VCaP (cell line): ENCODE results near the gene ABLIM1.

ENCODE experiments used
- H3K27ac ChIP-seq: fragments of 450-650 bp; 2 replicates; pipeline ENCODE4 v1.5.1; 2017
- CTCF ChIP-seq: fragments of 450-650 bp; conservative IDR thresholded peaks from 2 replicates; pipeline ENCODE4 v1.5.1; 2017; ENCODE audit warnings: mild to moderate bottlenecking, moderate library complexity

ABLIM1 gene

GRCh38 chr10:114442091-114442630, 215.9 kb downstream of the ABLIM1 start:
- no peak for TF ChIP-seq CTCF
- H3K27ac ChIP-seq = no peak overlapping the region

GRCh38 chr10:114441107-114441506, 217.0 kb downstream of the ABLIM1 start:
- no peak overlapping the region for H3K27ac ChIP-seq
- TF ChIP-seq CTCF = no peak

GRCh38 chr10:114437473-114438292, 220.4 kb downstream of the ABLIM1 start:
- H3K27ac ChIP-seq = no peak overlapping the region
- peak; percentile 65 for TF ChIP-seq CTCF

GRCh38 chr10:114436941-114437340, 221.1 kb downstream of the ABLIM1 start:
- TF ChIP-seq CTCF = no peak
- H3K27ac ChIP-seq = no peak overlapping the region

GRCh38 chr10:114432566-114433093, 225.4 kb downstream of the ABLIM1 start:
- H3K27ac ChIP-seq = no peak overlapping the region
- no peak for TF ChIP-seq CTCF

GRCh38 chr10:114431414-114432135, 226.5 kb downstream of the ABLIM1 start:
- TF ChIP-seq CTCF = no peak
- H3K27ac ChIP-seq = no peak overlapping the region

- TF ChIP-seq CTCF = no peak
- H3K27ac ChIP-seq = no peak overlapping the region
Observed at GRCh38 chr10:114430688-114431413, 227.2 kb downstream of the ABLIM1 start.
